Retinal pigment epithelial cell (primary cell): Measurements from ENCODE around the gene DLGAP4.

Experiments
- DNase-seq: peaks from one replicate; pipeline ENCODE4 v3.0.0-alpha.2; 2010; ENCODE audit warnings: low read depth
- H3K4me3 ChIP-seq: 2 replicates; pipeline ENCODE4 v1.5.1; 2011; ENCODE audit warnings: mild to moderate bottlenecking, low read length, control low read depth, moderate library complexity
- TF ChIP-seq, protein P1 (sequence below): conservative IDR thresholded peaks from 2 replicates; pipeline ENCODE4 v1.5.1; 2011; ENCODE audit warnings: low read depth, low read length, control low read depth, inconsistent platforms

The DLGAP4 gene

GRCh38 chr20:36305602-36306551 is at the start of gene DLGAP4:
Gene DLGAP4 (plus strand): TSS chr20:36306339. CDS start chr20:36431718, 125,379 bp downstream.
- TF ChIP-seq, protein P1, sequence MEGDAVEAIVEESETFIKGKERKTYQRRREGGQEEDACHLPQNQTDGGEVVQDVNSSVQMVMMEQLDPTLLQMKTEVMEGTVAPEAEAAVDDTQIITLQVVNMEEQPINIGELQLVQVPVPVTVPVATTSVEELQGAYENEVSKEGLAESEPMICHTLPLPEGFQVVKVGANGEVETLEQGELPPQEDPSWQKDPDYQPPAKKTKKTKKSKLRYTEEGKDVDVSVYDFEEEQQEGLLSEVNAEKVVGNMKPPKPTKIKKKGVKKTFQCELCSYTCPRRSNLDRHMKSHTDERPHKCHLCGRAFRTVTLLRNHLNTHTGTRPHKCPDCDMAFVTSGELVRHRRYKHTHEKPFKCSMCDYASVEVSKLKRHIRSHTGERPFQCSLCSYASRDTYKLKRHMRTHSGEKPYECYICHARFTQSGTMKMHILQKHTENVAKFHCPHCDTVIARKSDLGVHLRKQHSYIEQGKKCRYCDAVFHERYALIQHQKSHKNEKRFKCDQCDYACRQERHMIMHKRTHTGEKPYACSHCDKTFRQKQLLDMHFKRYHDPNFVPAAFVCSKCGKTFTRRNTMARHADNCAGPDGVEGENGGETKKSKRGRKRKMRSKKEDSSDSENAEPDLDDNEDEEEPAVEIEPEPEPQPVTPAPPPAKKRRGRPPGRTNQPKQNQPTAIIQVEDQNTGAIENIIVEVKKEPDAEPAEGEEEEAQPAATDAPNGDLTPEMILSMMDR, result no peak
- no peak within 1 kb of the TSS for H3K4me3 ChIP-seq
- no peak for DNase-seq

- no peak overlapping the region for H3K4me3 ChIP-seq
- DNase-seq, result no peak
- TF ChIP-seq, protein P1, result no peak
Observed at GRCh38 chr20:36259177-36260061, 46.7 kb upstream of the DLGAP4 start.

- H3K4me3 ChIP-seq, result no peak overlapping the region
- DNase-seq, result no peak
- TF ChIP-seq, protein P1, result no peak
Observed at GRCh38 chr20:36260316-36260715, 45.8 kb upstream of the DLGAP4 start.

DNA sequence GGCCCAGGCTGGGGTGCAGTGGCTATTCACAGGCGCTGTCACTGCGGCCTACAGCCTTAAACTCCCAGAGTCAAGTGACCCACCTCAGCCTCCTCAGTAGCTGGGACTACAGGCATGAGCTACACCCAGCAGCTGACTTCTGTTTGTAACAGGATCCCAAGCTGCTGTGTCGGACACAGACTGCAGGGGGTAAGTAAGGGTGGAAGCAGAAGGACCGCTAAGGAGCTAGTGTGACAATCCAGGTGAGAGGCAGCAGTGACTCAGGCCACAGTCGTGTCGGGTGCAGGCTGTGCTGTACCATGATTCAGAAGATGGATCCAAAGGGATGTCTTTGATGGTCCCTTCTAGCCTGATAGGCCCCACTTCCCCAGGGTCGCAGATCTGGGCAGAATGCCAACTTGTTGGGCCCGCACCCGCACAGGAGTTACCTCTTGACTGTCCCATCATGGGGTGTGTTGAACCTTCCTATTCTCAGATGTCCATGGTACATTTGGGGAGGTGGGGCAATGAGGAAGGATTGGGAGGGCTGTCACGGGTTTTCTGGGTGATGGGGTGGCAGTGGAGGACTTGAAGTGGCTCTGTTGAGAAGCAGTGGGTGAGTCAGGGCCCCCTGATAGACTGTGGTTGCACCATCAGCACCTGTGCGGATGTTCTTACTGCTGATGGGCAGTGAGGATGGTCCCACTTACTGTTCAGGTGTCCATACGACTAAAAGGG is 44.6 kb upstream of the DLGAP4 start:
- no peak for DNase-seq
- H3K4me3 ChIP-seq, result no peak overlapping the region
- TF ChIP-seq, protein P1, result no peak

GRCh38 chr20:36262440-36262839 is 43.7 kb upstream of the DLGAP4 start:
- TF ChIP-seq, protein P1, result no peak
- no peak overlapping the region for H3K4me3 ChIP-seq
- no peak for DNase-seq

DNA sequence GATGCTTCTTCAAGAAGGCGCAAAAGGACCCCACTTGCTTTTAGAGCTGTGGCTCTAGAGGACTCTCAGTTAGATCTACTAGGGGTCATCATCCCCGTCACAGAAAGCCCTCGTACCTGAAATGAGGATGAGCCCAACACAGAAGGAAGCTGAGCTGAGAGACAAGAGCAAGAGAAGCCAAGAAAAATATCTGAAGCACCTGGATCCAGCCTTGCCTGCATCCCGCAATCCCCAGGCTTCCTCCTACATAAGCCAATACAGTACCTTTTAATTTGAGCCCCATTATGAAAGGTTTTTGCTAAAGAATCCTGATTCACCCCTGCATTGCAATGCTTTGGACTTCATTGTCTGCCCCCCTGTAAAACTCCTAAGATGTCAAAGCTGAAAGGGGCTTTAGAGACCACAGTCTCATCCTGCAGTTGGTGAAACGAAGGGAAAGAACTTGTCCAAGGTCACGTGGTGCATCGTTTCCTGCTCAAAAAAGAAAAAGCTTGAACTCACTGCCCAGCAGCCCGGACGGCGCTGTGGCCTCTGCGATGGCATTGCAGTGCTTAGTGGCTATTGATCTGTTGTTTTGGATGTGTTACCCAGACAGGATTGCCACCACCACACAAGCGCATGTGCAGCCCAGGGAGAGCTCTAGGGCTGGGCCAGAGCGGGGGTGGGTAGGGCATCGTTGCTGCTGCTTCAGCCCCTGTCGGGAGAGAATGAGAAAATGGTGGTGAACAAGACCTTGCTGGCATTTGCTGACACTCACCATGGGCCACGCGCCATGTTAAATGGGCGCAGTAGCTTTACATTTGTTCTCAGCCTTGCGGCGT is 41.5 kb upstream of the DLGAP4 start:
- H3K4me3 ChIP-seq, result no peak overlapping the region
- TF ChIP-seq, protein P1, result no peak
- DNase-seq, result no peak
